HL-60 (cell line): ENCODE results near the gene LY86.
A peak's percentile ranks its signal among the peaks of the same experiment; 100 is the strongest.

Experiments
- DNase-seq, 2 experiments: peaks; one replicate each; pipeline ENCODE4 v3.0.0-alpha.2; 2010 to 2020; ENCODE audit warnings: low read depth in 1 of 2, low spot score in 1 of 2
- H3K27ac ChIP-seq: fragments of 250-450 bp; sonication (Bioruptor Pico); replicated peaks from 2 replicates; pipeline ENCODE4 v1.5.1; 2020; ENCODE audit warnings: mild to moderate bottlenecking, moderate library complexity
- H3K27me3 ChIP-seq: fragments of 250-450 bp; sonication (Bioruptor Pico); 2 replicates; pipeline ENCODE4 v1.5.1; 2021; ENCODE audit warnings: mild to moderate bottlenecking, moderate library complexity; ENCODE audit not compliant: insufficient read depth, poor library complexity, severe bottlenecking
- H3K4me3 ChIP-seq: replicated peaks from 2 replicates; pipeline ENCODE4 v1.5.1; 2011; ENCODE audit warnings: mild to moderate bottlenecking, control low read depth, low read length; ENCODE audit not compliant: insufficient read depth
- GABPA ChIP-seq: IDR thresholded peaks from 2 replicates; pipeline ENCODE4 v1.6.1; 2012; ENCODE audit warnings: low read depth
- POLR2AphosphoS5 ChIP-seq: IDR thresholded peaks from 2 replicates; pipeline ENCODE4 v1.6.1; 2012; ENCODE audit warnings: low read depth
- SPI1 ChIP-seq: IDR thresholded peaks from 2 replicates; pipeline ENCODE4 v1.6.1; 2012; ENCODE audit warnings: low read depth, mild to moderate bottlenecking, borderline replicate concordance
- TF ChIP-seq, protein P1 (sequence below): IDR thresholded peaks from one replicate; pipeline ENCODE4 v1.5.1; 2011; ENCODE audit warnings: low read length, control low read depth, inconsistent platforms; ENCODE audit not compliant: insufficient read depth
- TF ChIP-seq, protein P2 (sequence below): IDR thresholded peaks from 2 replicates; pipeline ENCODE4 v1.6.1; 2012; ENCODE audit warnings: low read depth; ENCODE audit not compliant: insufficient replicate concordance

LY86 gene

DNA sequence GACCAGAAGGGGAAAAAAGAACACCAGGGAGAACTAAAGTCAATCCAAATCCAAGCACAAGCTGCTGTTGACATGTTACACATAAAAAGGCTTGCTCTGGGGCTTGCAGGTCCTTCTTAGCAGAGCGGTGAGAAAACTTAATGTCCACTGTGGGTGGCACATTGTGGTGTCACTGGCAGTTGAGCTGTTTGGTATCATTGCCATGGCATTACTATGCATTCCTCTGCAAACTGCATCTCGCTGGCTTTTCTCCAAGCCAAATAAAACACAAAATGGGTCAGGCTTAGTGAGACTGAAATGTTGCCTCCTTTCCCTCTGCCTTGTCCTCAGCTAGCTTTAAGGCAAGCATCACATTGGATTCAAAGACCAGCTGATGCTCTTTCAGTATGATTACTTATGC lies 40.9 kb downstream of the LY86 start:
- Histone ChIP-seq H3K27ac (no peak overlapping the region), H3K27me3 (no peaks in the 10 kb centered on the region), H3K4me3 (no peak overlapping the region)
- TF ChIP-seq, protein P1, sequence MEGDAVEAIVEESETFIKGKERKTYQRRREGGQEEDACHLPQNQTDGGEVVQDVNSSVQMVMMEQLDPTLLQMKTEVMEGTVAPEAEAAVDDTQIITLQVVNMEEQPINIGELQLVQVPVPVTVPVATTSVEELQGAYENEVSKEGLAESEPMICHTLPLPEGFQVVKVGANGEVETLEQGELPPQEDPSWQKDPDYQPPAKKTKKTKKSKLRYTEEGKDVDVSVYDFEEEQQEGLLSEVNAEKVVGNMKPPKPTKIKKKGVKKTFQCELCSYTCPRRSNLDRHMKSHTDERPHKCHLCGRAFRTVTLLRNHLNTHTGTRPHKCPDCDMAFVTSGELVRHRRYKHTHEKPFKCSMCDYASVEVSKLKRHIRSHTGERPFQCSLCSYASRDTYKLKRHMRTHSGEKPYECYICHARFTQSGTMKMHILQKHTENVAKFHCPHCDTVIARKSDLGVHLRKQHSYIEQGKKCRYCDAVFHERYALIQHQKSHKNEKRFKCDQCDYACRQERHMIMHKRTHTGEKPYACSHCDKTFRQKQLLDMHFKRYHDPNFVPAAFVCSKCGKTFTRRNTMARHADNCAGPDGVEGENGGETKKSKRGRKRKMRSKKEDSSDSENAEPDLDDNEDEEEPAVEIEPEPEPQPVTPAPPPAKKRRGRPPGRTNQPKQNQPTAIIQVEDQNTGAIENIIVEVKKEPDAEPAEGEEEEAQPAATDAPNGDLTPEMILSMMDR = no peak
- TF ChIP-seq SPI1 = no peak
- DNase-seq = no peak

DNA sequence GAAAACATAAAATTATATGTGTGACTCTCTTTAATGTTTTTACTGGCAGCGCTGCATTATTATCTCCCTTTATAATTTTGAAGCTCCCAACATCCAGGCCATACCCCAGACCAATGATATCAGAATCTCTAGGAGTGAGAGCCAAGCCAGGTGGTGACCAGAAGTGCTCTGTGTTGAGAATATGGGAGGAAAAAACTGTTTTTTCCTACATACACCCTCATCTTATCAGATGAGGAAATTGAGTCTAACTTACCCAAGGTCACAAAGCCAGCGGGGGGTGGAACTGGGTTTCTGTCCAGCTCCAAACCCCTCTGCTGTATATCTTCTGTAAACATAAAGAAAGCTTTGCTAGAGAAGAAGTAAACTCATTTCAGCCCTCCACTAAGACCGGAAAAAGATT lies 42.5 kb downstream of the LY86 start:
- Histone ChIP-seq H3K27ac (no peak overlapping the region), H3K4me3 (no peak overlapping the region), H3K27me3 (no peaks in the 10 kb centered on the region)
- TF ChIP-seq, protein P2, sequence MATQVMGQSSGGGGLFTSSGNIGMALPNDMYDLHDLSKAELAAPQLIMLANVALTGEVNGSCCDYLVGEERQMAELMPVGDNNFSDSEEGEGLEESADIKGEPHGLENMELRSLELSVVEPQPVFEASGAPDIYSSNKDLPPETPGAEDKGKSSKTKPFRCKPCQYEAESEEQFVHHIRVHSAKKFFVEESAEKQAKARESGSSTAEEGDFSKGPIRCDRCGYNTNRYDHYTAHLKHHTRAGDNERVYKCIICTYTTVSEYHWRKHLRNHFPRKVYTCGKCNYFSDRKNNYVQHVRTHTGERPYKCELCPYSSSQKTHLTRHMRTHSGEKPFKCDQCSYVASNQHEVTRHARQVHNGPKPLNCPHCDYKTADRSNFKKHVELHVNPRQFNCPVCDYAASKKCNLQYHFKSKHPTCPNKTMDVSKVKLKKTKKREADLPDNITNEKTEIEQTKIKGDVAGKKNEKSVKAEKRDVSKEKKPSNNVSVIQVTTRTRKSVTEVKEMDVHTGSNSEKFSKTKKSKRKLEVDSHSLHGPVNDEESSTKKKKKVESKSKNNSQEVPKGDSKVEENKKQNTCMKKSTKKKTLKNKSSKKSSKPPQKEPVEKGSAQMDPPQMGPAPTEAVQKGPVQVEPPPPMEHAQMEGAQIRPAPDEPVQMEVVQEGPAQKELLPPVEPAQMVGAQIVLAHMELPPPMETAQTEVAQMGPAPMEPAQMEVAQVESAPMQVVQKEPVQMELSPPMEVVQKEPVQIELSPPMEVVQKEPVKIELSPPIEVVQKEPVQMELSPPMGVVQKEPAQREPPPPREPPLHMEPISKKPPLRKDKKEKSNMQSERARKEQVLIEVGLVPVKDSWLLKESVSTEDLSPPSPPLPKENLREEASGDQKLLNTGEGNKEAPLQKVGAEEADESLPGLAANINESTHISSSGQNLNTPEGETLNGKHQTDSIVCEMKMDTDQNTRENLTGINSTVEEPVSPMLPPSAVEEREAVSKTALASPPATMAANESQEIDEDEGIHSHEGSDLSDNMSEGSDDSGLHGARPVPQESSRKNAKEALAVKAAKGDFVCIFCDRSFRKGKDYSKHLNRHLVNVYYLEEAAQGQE = no peak
- TF ChIP-seq, protein P1 = no peak
- TF ChIP-seq GABPA = no peak
- no peak for TF ChIP-seq SPI1
- TF ChIP-seq POLR2AphosphoS5 = no peak
- no peak for DNase-seq

DNA sequence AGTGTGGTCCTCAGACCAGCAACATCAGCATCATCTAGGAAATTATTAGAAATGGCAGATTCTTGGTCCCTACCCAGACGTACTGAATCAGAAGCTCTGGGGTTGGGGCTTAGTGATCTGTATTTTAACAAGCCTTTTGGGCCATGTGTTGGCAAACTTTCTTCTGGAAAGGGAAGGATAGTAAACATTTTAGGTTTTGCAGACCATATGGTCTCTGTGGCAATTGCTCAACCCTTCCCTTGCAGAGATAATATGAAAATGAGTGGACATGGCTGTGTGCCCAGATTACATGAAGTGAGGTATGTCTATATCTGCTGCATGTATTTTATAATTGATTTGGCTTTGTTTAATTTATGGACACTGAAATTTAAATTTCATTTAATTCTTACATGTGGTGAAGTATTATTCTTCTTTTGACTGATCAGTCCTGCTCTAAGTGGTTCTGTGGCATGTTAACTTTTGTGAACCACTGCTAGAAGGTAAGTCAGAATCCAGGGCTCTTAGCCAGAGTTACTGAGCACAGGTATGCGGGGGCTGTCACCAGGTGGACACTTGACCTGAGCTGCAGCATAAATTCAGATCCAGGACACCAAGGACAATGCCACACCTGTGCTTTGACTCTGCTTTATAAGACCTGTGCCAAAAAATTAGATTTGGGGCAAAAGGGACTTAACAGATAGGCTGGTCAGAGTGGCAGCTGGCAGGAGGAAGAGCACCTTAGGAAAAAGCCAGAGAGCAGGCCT lies 43.2 kb downstream of the LY86 start:
- no peak for TF ChIP-seq SPI1
- TF ChIP-seq GABPA = no peak
- no peak for TF ChIP-seq POLR2AphosphoS5
- TF ChIP-seq, protein P1 = no peak
- TF ChIP-seq, protein P2 = no peak
- no peak overlapping the region for H3K27ac ChIP-seq
- peak in 1 of 2 experiments; percentile 60 for DNase-seq
- H3K4me3 ChIP-seq = no peak overlapping the region
- H3K27me3 ChIP-seq = no peaks in the 10 kb centered on the region
